ENCODE measurements around the gene CCDC88C.

The CCDC88C gene

GRCh38 chr14:91371990-91372375 is 45.6 kb downstream of the CCDC88C start:
- Histone ChIP-seq H4K20me1 (ENCODE audit: insufficient read depth, low read length) (peaks cover 90% of the 10 kb centered on the region), H3K9me3 (ENCODE audit: insufficient read depth, low read length, severe bottlenecking) (no peaks in the 10 kb centered on the region), H3K36me3 (ENCODE audit: insufficient read depth, low read length) (peaks cover 12% of the 10 kb centered on the region; the same call in 1 of the 2 replicates), H2AFZ (ENCODE audit: low read depth, low read length) (no peak overlapping the region), H3K79me2 (ENCODE audit: insufficient read depth, low read length) (peaks cover 96% of the 10 kb centered on the region), H3K9ac (ENCODE audit: low read depth, low read length) (no peak overlapping the region), H3K4me1 (ENCODE audit: insufficient read depth, low read length) (peaks cover 80% of the 10 kb centered on the region), H3K27ac (ENCODE audit: low read length) (peak overlapping the region; percentile 58), H3K4me3 (ENCODE audit: low read depth in 1 of 2, low read length in 2 of 2) (no peak overlapping the region), H3K4me2 (ENCODE audit: insufficient read depth, low read length) (no peak overlapping the region), H3K27me3 (ENCODE audit: insufficient read depth, low read length, poor library complexity) (no peaks in the 10 kb centered on the region)
- ATAC-seq (ENCODE audit: insufficient read depth, low read depth) = no peak
- no peak for DNase-seq
- TF ChIP-seq EZH2 (IDR thresholded peaks at IDR 0.05; ENCODE audit: borderline replicate concordance, low read depth, low read length, severe bottlenecking) (no peak), CTCF (IDR thresholded peaks at IDR 0.05; ENCODE audit: borderline replicate concordance, extremely low read depth, low read length, poor library complexity, severe bottlenecking) (no peak)

DNA sequence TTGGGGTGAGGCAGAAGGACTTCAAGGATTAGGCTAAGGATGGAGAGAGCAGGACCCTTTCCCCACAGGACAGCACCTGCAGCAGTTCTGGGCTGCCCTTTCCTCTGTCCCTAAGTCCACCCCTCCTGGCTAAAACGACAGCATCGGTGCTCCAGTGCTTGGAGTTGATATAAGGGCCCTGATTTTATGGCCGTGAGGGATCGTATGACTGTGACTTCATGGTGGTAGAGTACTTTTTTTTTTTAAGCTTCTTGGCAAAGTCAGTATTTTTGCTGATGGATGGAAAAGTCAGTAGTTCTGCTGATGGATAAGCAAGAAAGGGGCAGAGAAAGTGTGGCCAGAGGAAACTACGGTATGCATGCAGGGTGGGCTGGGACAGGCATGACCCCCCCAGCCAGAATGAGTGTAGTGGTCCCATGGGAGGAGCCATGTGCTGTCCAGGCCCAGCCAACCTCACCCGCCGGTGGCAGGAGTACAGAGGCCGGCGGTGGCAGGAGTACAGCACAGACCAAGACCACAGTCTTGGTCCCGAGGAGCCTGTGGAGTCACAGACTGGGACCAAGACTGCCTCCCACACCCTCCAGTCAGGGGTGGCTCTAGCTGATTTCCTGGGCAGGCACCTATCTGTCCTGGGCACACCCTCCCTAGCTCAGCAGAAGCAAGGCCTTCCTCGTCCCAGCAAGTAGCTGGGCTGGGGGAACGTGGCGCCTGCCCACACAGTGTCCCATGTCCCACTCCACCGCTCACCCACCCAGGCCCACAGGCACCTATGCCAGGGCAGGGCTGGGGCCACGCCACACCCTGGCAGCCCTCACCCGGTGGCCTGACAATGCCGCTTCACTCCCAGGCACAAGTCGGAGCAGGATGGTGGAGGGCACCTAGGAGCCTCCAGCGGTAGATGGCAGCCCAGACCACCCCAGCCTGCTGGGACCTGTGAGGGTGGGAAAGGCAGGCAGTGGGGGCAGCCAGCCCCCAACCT is 46.3 kb downstream of the CCDC88C start:
- peaks cover 12% of the 10 kb centered on the region; the same call in 1 of the 2 replicates for H3K36me3 ChIP-seq (ENCODE audit: insufficient read depth, low read length)
- no peak overlapping the region for H2AFZ ChIP-seq (ENCODE audit: low read depth, low read length)
- peaks cover 76% of the 10 kb centered on the region for H3K4me1 ChIP-seq (ENCODE audit: insufficient read depth, low read length)
- no peak overlapping the region for H3K4me3 ChIP-seq (ENCODE audit: low read depth in 1 of 2, low read length in 2 of 2)
- H4K20me1 ChIP-seq (ENCODE audit: insufficient read depth, low read length) = peaks cover 92% of the 10 kb centered on the region
- H3K9ac ChIP-seq (ENCODE audit: low read depth, low read length) = no peak overlapping the region
- DNase-seq = no peak
- no peak for ATAC-seq (ENCODE audit: insufficient read depth, low read depth)
- no peak overlapping the region for H3K4me2 ChIP-seq (ENCODE audit: insufficient read depth, low read length)
- TF ChIP-seq EZH2 (IDR thresholded peaks at IDR 0.05; ENCODE audit: borderline replicate concordance, low read depth, low read length, severe bottlenecking) (no peak), CTCF (IDR thresholded peaks at IDR 0.05; ENCODE audit: borderline replicate concordance, extremely low read depth, low read length, poor library complexity, severe bottlenecking) (no peak)
- H3K27ac ChIP-seq (ENCODE audit: low read length) = peak overlapping the region; percentile 58
- no peaks in the 10 kb centered on the region for H3K9me3 ChIP-seq (ENCODE audit: insufficient read depth, low read length, severe bottlenecking)
- no peaks in the 10 kb centered on the region for H3K27me3 ChIP-seq (ENCODE audit: insufficient read depth, low read length, poor library complexity)
- peaks cover 97% of the 10 kb centered on the region for H3K79me2 ChIP-seq (ENCODE audit: insufficient read depth, low read length)

GRCh38 chr14:91369628-91370445 is 47.8 kb downstream of the CCDC88C start:
- H3K9ac ChIP-seq (ENCODE audit: low read depth, low read length) = no peak overlapping the region
- H3K79me2 ChIP-seq (ENCODE audit: insufficient read depth, low read length) = peaks cover 97% of the 10 kb centered on the region
- TF ChIP-seq CTCF (IDR thresholded peaks at IDR 0.05; ENCODE audit: borderline replicate concordance, extremely low read depth, low read length, poor library complexity, severe bottlenecking) = no peak
- TF ChIP-seq EZH2 (IDR thresholded peaks at IDR 0.05; ENCODE audit: borderline replicate concordance, low read depth, low read length, severe bottlenecking) = no peak
- no peaks in the 10 kb centered on the region for H3K27me3 ChIP-seq (ENCODE audit: insufficient read depth, low read length, poor library complexity)
- no peaks in the 10 kb centered on the region for H3K9me3 ChIP-seq (ENCODE audit: insufficient read depth, low read length, severe bottlenecking)
- H2AFZ ChIP-seq (ENCODE audit: low read depth, low read length) = no peak overlapping the region
- peak overlapping the region; percentile 20; the same call in 1 of the 2 replicates for H3K27ac ChIP-seq (ENCODE audit: low read length)
- no peak overlapping the region for H3K4me2 ChIP-seq (ENCODE audit: insufficient read depth, low read length)
- H3K4me1 ChIP-seq (ENCODE audit: insufficient read depth, low read length) = peaks cover 62% of the 10 kb centered on the region
- ATAC-seq (ENCODE audit: insufficient read depth, low read depth) (no peak), DNase-seq (no peak)
- no peak overlapping the region for H3K4me3 ChIP-seq (ENCODE audit: low read depth in 1 of 2, low read length in 2 of 2)
- peaks cover 92% of the 10 kb centered on the region for H4K20me1 ChIP-seq (ENCODE audit: insufficient read depth, low read length)
- H3K36me3 ChIP-seq (ENCODE audit: insufficient read depth, low read length) = peaks cover 6% of the 10 kb centered on the region; the same call in 1 of the 2 replicates

All from DND-41 (cell line).